GM21723 (cell line): ENCODE data around the gene PPP1R9B.

Experiments used
- ATAC-seq: cut with Tn5 transposase; IDR thresholded peaks from one replicate; pipeline ENCODE4 v1.9.1; 2021; ENCODE audit warnings: mild to moderate bottlenecking, moderate library complexity; ENCODE audit not compliant: unreplicated experiment

The PPP1R9B gene, protein sequence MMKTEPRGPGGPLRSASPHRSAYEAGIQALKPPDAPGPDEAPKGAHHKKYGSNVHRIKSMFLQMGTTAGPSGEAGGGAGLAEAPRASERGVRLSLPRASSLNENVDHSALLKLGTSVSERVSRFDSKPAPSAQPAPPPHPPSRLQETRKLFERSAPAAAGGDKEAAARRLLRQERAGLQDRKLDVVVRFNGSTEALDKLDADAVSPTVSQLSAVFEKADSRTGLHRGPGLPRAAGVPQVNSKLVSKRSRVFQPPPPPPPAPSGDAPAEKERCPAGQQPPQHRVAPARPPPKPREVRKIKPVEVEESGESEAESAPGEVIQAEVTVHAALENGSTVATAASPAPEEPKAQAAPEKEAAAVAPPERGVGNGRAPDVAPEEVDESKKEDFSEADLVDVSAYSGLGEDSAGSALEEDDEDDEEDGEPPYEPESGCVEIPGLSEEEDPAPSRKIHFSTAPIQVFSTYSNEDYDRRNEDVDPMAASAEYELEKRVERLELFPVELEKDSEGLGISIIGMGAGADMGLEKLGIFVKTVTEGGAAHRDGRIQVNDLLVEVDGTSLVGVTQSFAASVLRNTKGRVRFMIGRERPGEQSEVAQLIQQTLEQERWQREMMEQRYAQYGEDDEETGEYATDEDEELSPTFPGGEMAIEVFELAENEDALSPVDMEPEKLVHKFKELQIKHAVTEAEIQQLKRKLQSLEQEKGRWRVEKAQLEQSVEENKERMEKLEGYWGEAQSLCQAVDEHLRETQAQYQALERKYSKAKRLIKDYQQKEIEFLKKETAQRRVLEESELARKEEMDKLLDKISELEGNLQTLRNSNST

GRCh38 chr17:50150354-50151040 lies at the start of gene PPP1R9B:
TSS of gene PPP1R9B (minus strand) at chr17:50150677. CDS start at chr17:50150513, 164 bp downstream.
- no peak for ATAC-seq

DNA sequence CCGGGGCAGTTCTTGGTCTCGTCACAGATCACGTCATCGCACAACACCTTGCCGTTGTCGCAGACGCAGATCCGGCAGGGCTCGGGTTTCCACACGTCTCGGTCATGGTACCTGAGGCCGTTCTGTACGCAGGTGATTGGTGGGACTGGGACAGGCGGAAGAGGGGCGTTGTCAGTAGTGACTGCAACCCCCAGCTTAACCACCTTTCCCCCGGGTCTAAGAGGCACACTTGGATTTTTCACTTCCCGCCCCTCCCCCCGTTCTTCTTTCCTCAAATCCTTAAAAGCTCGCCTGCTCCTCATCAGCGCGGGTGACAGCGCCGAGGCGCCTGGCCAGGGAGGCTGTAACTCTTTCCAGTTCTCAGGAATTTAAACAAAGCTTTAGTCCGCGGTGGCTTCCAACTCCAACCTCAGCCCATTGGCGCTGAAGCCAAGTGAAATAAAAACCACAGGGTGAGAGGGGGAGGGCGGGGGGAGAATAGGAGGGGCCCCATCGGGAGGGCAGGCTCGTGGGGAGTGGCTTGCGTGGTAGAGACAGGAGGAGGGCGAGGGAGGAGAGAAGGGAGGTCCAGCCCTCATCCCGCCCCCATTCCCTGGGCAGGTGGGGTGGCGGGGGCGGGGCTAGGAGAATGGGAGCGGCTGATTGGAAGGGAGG lies 49.5 kb upstream of the PPP1R9B start:
- ATAC-seq: peak; percentile 35

GRCh38 chr17:50199211-50199802 lies 48.8 kb upstream of the PPP1R9B start:
- no peak for ATAC-seq

- ATAC-seq: no peak
Measured at GRCh38 chr17:50198026-50198669, 47.7 kb upstream of the PPP1R9B start.

DNA sequence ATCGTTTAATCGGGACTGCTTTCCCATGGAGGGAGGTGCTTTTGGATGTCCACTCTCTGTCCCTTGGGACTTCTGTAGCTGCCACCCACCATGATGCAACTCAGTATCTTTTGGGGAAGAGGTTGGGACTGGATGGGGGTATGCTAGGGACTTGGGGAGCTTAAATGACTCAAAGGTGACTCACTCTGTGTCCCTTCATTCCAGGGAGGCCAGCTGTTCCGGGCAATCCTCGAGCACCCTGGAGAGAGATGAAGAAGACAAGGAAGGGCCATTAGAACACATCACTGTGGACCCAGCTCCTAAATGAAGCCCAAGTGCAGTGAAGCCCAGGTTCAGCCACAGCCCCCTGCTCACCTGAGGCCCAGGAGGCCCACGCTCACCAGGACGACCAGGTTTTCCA lies 46.3 kb upstream of the PPP1R9B start:
- no peak for ATAC-seq

GRCh38 chr17:50196036-50196435 lies 45.6 kb upstream of the PPP1R9B start:
- ATAC-seq: no peak

GRCh38 chr17:50194934-50195865 lies 44.7 kb upstream of the PPP1R9B start:
- ATAC-seq: no peak

GRCh38 chr17:50194140-50194933 lies 43.9 kb upstream of the PPP1R9B start:
- ATAC-seq: no peak

DNA sequence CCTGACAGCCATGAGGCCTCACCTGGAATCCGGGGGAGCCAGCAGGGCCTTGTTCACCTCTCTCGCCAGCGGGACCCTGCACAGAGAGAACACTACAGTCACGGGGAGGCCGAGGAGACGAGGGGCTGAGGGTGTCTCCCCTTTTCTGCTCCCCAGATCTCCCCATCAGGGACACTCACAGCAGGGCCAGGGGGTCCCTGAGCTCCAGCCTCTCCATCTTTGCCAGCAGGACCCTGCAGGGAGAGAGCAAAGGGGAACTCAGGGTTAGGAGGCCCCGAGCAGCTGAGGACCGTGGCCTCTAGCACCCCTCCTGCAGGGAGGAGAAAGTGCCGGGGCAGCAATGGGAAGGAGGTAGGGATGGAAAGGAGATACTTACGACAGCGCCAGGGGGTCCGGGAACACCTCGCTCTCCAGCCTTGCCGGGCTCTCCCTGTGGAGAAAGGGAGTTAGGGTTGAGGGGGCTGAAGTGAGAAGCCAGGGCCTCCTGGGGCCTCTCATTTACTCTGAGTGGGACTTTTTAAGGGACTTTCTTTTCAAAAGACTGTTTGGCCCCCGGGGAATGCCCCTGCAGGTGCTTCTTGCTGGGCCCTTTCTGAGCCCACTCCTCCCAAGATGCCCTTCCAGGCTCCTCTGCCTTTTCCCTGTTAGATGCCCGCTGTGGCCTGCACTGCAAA lies 42.3 kb upstream of the PPP1R9B start:
- no peak for ATAC-seq

- ATAC-seq: no peak
Measured at GRCh38 chr17:50192144-50192617, 41.7 kb upstream of the PPP1R9B start.

DNA sequence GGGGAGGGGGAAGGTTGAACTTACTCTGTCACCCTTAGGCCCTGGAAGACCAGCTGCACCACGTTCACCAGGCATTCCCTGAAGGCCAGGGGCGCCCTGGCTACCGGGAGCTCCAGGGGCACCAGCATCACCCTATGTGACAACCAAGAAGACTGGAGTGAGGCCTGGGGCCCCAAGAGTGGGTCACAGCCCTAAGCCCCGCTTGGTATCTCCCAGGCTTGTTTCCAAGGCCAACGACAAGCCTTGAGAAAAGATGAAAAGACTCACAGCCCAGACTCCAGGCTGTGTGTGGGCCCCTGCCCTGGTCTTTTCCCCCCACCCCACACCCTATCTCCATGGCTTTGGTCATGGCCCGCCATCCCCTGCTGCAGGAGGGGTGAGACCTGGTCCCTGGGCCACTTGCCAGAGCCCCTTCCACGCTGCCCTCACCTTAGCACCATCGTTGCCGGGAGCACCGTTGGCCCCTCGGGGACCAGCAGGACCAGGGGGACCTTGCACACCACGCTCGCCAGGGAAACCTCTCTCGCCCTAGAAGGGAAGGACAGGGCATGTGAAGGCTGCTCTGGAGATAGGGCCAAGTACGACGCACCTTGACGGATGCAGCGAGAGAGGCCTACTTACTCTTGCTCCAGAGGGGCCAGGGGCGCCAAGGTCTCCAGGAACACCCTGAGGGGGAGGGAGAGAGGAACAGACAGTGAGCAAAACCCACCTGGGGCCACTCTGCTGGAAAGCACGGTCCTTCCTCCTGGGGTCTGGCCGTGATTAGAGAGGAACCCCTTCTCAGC lies 41.1 kb upstream of the PPP1R9B start:
- no peak for ATAC-seq

DNA sequence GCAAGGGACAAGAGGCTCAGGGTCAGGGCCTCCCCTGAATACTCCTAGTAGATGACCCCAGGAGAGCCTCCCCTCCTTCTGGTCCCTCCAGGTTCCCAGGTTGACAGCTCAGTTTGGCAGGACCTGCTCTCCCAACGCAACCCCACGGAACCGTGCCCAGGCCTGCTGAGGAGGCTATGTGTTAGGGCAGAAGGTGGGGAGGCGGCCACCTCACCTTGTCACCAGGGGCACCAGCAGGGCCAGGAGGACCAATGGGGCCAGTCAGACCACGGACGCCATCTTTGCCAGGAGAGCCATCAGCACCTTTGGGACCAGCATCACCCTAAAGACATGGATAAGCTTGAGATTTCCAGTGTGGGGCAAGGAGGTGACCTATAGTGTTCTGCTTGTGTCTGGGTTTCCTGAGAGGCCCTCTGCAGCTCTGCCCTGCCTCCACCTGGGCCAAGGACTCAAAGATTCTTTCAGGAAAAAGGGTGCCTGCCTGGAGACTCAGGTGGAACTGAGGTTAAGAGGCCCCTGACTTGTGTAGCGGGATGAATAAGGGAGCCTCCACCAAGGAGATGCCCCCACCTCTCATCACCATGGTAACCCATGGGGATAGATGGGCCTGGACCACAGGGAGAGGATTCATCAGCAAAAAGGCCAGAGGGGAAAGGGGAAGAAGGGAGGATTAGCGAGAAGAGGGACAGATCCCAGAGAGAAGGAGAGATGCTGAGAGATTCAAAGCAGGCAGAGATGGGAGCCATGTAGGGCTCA lies 40.3 kb upstream of the PPP1R9B start:
- no peak for ATAC-seq

GRCh38 chr17:50190293-50190602 lies 39.8 kb upstream of the PPP1R9B start:
- no peak for ATAC-seq

DNA sequence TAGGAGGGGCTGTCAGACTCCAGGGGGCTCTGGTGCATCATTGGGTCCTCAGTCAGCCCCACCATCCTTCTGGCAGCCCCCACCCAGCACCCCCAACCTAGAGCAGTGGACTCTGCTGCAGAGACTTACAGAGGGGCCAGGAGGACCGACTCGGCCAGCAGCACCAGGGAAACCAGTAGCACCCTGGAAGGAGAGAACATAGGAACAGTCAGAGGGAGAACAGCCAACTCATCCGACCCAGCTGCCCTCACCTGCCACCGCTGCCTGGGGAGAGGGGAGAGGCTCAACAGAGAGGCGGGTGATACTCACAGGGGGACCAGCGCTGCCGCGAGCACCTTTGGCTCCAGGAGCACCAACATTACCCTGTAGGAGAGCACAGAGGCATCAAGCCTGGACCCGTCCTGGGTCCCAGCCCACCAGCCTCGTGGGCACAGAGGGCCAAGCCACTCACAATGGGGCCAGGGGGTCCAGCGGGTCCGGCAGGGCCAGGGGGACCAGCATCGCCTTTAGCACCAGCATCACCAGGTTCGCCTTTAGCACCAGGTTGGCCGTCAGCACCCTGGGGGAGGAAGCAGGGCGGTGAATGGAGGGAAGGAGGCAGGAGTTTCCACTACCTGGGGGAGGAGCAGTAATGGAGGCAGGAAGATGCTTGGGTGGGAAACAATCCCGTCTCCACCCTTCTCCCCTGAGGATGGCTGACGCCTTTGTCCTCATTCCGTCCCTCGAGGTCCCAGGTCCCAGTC lies 39.2 kb upstream of the PPP1R9B start:
- ATAC-seq: no peak

DNA sequence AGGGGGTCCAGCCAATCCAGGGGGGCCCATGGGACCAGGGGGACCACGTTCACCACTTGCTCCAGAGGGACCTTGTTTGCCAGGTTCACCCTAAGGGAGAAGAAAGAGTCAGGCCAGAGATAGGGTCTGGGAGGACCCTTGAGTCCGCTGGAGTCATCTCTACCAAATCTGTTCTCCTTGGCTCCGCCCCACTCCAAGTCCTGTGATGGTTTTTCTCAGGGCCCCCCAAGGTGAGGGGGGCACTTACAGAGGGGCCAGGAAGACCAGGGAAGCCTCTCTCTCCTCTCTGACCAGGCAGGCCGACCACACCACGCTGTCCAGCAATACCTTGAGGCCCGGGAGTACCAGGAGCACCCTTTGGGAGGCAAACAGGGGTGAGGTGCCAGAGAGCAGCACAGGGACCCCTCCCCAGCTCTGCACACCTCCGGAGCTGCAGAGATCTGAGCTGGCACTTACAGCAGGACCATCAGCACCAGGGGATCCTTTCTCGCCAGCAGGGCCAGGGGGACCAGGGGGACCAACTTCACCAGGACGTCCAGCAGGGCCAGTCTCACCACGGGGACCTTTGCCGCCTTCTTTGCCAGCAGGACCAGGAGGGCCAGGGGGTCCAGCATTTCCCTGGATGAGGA lies 38.6 kb upstream of the PPP1R9B start:
- no peak for ATAC-seq
